Measurements from ENCODE around the gene FCRLB. TPM values are rescaled to one million over a fixed set of nuclear protein-coding genes. Genes with fewer than 3 reads are reported as not detected.

The FCRLB gene
- total and polyA plus RNA-seq, 9 of the 15 experiments (the other 6 are each of a cell fraction or from before 2014, with no cell fraction given) = 0.20 to 4.6 (median 1.3) TPM

- no peak for TF ChIP-seq ZNF121 (CRISPR knock-in tag; conservative IDR thresholded peaks at IDR 0.05)
- TF ChIP-seq MCM7 (IDR thresholded peaks at IDR 0.05) = no peak
- no peak for TF ChIP-seq ADNP (tag; IDR thresholded peaks at IDR 0.05)
- TF ChIP-seq USF2 (CRISPR knock-in tag; IDR thresholded peaks at IDR 0.05) = no peak
- no peak for TF ChIP-seq NFE2L1 (tag; IDR thresholded peaks at IDR 0.05; ENCODE audit: borderline replicate concordance, low read depth)
- no peak for TF ChIP-seq ZNF507 (tag; conservative IDR thresholded peaks at IDR 0.05)
- no peak for TF ChIP-seq TAL1 (IDR thresholded peaks at IDR 0.05)
- peak; percentile 81 for TF ChIP-seq POLR2H (tag; IDR thresholded peaks at IDR 0.05; ENCODE audit: low read depth)
- TF ChIP-seq SOX6 (IDR thresholded peaks at IDR 0.05) = 0 out of 2 replicates have a peak, but pooled peaks have one; percentile 37
- peak; percentile 73 for TF ChIP-seq CTBP1 (IDR thresholded peaks at IDR 0.05; ENCODE audit: borderline replicate concordance)
- TF ChIP-seq FOXO4 (CRISPR knock-in tag; IDR thresholded peaks at IDR 0.05) = no peak
- TF ChIP-seq ZNF75A (CRISPR knock-in tag; IDR thresholded peaks at IDR 0.05) = no peak
- TF ChIP-seq SMARCB1 (IDR thresholded peaks at IDR 0.05; ENCODE audit: insufficient read length, low read depth) = no peak
- TF ChIP-seq HINFP (tag; conservative IDR thresholded peaks at IDR 0.05; ENCODE audit: low read depth) = no peak
- TF ChIP-seq HES1 (IDR thresholded peaks at IDR 0.05; ENCODE audit: low read depth) = no peak
- TF ChIP-seq PURB (CRISPR knock-in tag; IDR thresholded peaks at IDR 0.05; ENCODE audit: low read depth) = no peak
- TF ChIP-seq NONO (IDR thresholded peaks at IDR 0.05; ENCODE audit: low read depth in 2 of 2, low read length in 1 of 2) = peak in 1 of 2 experiments; percentile 52; a peak in 2 of 4 replicates
- no peak for TF ChIP-seq E2F4 (CRISPR knock-in tag; IDR thresholded peaks at IDR 0.05; ENCODE audit: low read depth)
- no peak for TF ChIP-seq TEAD2 (tag; IDR thresholded peaks at IDR 0.05)
- no peak for TF ChIP-seq ZNF23 (CRISPR knock-in tag; IDR thresholded peaks at IDR 0.05)
- peak; percentile 38; the same call in 1 of the 2 replicates for TF ChIP-seq ZNF740 (CRISPR knock-in tag; IDR thresholded peaks at IDR 0.05)
- no peak for TF ChIP-seq ZNF740 (tag; IDR thresholded peaks at IDR 0.05)
These were observed 28.4 kb downstream of the FCRLB start, which contains the start of gene DUSP12 (continued) for GRCh38 chr1:161749509-161750407.

Data from K562 (cell line).